ENCODE measurements around the gene SYNC. TPM values are rescaled to one million over a fixed set of nuclear protein-coding genes. Genes with fewer than 3 reads are reported as not detected.

Gene SYNC
- 17.4 TPM for total RNA-seq

GRCh38 chr1:32702599-32703478, at the start of gene SYNC:
TSS of gene SYNC (minus strand) at chr1:32702770. CDS start at chr1:32702660, 110 bp downstream.
- no peak for DNase-seq (ENCODE audit: low spot score)

GRCh38 chr1:32749771-32750170, 47.2 kb upstream of the SYNC start:
- no peak for DNase-seq (ENCODE audit: low spot score)

GRCh38 chr1:32749332-32749731, 46.8 kb upstream of the SYNC start:
- no peak for DNase-seq (ENCODE audit: low spot score)

- DNase-seq (ENCODE audit: low spot score): no peak
These were observed 46.4 kb upstream of the SYNC start for GRCh38 chr1:32748926-32749325.

GRCh38 chr1:32748348-32748747, 45.8 kb upstream of the SYNC start:
- no peak for DNase-seq (ENCODE audit: low spot score)

GRCh38 chr1:32746130-32746529, 43.6 kb upstream of the SYNC start:
- DNase-seq (ENCODE audit: low spot score): no peak

- no peak for DNase-seq (ENCODE audit: low spot score)
These were observed 41.5 kb upstream of the SYNC start for GRCh38 chr1:32744071-32744425.

GRCh38 chr1:32743380-32744070, 41.0 kb upstream of the SYNC start:
- DNase-seq (ENCODE audit: low spot score): no peak

- DNase-seq (ENCODE audit: low spot score): no peak
These were observed 40.4 kb upstream of the SYNC start for GRCh38 chr1:32742956-32743355.

GRCh38 chr1:32742199-32742947, 39.8 kb upstream of the SYNC start:
- no peak for DNase-seq (ENCODE audit: low spot score)

- no peak for DNase-seq (ENCODE audit: low spot score)
These were observed 39.0 kb upstream of the SYNC start for GRCh38 chr1:32741413-32742198.

GRCh38 chr1:32741059-32741412, 38.5 kb upstream of the SYNC start:
- no peak for DNase-seq (ENCODE audit: low spot score)

GRCh38 chr1:32736812-32737791, 34.5 kb upstream of the SYNC start:
- peak; percentile 72 for DNase-seq (ENCODE audit: low spot score)

- DNase-seq (ENCODE audit: low spot score): no peak
These were observed 31.2 kb upstream of the SYNC start for GRCh38 chr1:32733582-32734321.

- no peak for DNase-seq (ENCODE audit: low spot score)
These were observed 26.9 kb upstream of the SYNC start for GRCh38 chr1:32729254-32730046.

- DNase-seq (ENCODE audit: low spot score): no peak
These were observed 26.0 kb upstream of the SYNC start for GRCh38 chr1:32728413-32729077.

- DNase-seq (ENCODE audit: low spot score): no peak
These were observed 25.3 kb upstream of the SYNC start for GRCh38 chr1:32727876-32728275.

GRCh38 chr1:32725615-32725982, 23.0 kb upstream of the SYNC start:
- DNase-seq (ENCODE audit: low spot score): no peak

Measured in mucosa of gallbladder (tissue), 1 donor.